HG02623 (cell line): ENCODE measurements around the gene VEPH1.

ENCODE experiments used
- ATAC-seq: cut with Tn5 transposase; IDR thresholded peaks from one replicate; pipeline ENCODE4 v1.9.1; 2021; ENCODE audit warnings: moderate library complexity; ENCODE audit not compliant: unreplicated experiment

Gene VEPH1

DNA sequence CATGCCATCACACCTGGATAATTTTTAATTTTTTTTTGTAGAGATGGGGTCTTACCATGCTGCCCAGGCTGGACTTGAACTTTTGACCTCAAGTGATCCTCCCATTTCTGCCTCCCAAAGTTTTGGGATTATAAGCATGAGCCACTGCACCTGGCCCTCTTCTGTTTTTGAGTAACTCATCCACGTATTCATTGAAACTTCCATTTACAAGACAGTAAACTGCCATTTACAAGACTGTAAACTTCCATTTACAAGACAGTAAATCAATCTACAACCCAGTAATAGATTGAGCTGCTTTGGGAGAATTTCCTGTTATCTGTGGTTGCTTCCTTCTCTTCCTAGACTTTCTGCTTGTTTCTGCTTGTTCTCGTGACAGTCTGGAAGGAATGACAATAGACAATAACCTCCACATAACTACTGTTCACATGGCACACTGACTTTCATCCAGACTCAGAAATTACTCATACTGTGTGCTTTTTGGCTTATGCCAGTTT is 228.5 kb downstream of the VEPH1 start:
- ATAC-seq, result no peak

GRCh38 chr3:157271283-157271882 is 231.8 kb downstream of the VEPH1 start:
- ATAC-seq, result no peak

DNA sequence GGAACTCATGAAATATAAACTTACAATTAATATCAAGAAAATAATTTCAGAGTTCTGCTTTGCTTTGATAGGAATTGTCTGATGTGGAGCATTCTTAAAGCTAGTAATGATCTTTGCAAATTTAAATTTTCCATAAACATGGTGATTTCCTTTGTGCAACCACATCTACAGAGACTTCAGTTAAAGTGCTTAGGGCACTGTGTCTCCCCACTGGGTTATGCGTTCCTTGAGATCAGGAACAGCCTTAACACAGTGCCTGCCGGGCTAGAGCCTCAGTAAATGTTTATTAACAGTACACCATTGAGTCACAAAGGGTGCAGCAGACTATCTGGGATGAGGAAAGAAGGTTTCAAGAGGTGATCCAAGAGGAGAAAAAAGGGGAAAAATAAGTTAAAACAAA is 235.2 kb downstream of the VEPH1 start:
- no peak for ATAC-seq

DNA sequence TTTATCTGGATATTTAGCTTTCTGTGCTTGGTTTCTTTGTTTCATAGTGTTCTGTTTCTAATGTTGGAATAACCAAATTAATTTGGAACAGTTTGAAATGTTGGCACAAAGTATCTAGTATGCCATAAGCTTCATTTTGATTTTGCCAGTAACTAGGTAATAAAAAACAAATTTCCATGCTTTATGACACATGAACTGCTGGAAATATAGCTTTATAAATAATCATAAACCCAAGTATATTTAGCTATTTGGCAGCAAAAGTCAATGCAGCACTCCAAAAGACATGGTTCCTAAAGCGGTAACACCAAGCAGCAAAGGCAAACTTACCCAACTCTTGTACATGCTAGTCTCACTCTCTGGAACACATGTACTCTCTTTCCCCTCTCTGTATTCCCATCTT is 237.3 kb downstream of the VEPH1 start:
- no peak for ATAC-seq

GRCh38 chr3:157263027-157263426 is 240.2 kb downstream of the VEPH1 start:
- no peak for ATAC-seq

DNA sequence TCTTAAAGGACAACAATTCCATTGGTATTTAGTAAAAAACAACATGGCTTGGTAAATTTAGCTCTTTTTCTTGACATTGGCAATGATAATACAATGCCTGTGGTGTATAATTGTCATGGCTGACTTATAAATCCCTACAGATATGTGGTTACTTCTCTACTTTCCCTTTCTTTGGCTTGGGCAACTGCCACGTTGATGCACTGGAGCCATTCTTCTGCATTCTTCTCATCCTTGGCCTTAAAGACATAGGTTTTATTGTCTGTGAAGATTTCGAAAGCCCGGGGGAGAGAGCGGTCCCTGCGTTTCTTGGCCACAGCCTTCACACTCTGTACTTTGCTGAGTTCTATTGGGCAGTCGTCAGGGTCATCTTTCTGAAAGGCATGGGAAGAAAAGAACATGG is 242.2 kb downstream of the VEPH1 start:
- no peak for ATAC-seq

DNA sequence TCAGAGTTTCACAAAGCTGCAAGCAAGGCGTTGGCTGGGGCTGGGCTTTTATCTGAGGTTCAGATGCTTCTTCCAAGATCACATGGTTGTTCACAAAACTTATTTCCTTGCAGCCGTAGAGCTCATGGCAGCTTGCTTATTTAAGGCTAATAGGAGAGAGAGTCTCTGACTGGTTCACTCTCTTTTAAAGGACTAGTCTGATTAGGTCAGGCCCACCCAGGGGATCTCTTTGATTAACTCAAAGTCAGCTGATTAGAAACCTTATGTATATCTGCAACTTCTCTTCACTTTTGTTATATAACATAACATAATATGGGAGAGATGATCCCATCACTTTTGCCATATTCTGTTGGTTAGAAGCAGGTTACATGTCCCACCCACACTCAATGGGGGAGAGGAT is 243.4 kb downstream of the VEPH1 start:
- ATAC-seq, result no peak

GRCh38 chr3:157257101-157257500 is 246.1 kb downstream of the VEPH1 start:
- ATAC-seq, result no peak

DNA sequence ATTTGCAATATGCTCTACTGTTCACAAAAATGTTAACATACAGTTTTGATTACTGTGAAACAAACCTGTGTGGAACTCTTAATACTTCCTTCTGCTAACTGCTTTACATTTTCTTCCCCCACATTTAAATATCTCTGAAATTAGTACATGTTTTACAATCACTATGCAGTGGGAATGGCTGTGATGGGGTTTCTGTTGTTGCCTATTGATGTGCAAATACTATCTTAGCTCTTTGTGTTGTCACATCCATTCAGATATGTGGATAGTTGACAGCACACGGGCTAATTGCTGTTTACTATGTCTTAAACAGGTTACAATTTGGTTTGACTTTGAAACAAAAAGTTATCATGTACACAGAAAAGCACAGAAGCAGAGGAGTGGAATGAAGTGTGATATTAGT is 247.4 kb downstream of the VEPH1 start:
- ATAC-seq, result no peak

GRCh38 chr3:157251685-157252084 is 251.5 kb downstream of the VEPH1 start:
- no peak for ATAC-seq

GRCh38 chr3:157249606-157250005 is 253.6 kb downstream of the VEPH1 start:
- ATAC-seq, result no peak

DNA sequence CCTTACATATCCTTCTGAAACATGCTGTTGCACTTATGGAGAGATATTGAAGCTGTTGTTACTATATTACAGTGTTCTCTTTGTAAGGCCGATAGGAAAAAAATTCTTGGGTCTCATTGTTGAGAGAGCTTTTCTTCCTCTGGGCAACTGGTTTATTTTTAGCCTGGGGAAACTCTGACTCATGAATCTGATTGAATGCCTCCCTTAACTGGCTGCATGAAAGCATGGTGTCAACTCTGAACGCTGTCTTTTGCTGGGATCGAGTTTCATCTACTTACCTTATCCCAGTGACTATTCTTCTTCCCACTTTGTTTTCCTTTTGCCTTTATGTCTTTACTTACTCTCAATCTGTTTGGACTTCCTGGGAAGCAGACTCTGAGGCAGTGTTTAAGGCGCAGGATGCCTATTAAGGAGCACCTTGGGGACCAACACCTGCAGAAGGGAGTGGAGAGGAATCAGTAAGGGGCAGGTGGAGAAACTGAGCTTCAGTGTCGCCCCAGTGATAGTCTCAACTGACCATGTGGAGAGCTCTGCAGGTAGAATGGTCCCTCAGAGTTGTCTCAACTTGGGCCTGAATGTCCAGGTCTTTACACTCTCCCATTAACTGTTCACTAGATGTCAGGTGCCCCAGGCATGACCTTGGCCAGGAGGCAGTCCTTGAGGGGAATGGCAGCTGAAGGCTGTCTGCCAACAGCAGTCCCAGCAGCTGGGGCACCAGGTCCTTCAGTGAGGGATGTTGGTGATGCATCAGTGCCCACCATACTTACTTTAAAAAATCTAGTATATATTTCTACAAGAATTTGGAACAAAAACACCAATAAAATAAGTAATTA is 254.4 kb downstream of the VEPH1 start:
- no peak for ATAC-seq

- ATAC-seq, result no peak
These were observed 255.8 kb downstream of the VEPH1 start for GRCh38 chr3:157247391-157247790.

DNA sequence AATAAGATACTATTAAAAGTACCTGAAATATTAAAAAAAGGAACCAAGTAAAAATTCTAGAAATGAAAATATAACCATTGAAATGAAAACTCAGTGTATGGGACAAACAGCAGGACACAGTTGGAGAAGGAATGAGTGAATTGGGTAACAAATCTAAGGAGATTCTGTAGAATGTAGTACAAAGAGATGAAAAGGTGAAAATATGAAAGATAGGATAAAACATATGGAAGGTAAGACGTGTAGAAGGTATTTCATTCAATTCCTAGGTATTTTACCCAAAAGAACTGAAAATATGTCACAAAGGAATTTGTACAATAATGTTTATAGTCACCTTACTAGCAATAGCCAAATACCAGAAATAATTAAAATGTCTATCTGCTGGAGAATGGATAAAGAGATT is 260.4 kb downstream of the VEPH1 start:
- no peak for ATAC-seq

- no peak for ATAC-seq
These were observed 261.6 kb downstream of the VEPH1 start for GRCh38 chr3:157241599-157241998.

DNA sequence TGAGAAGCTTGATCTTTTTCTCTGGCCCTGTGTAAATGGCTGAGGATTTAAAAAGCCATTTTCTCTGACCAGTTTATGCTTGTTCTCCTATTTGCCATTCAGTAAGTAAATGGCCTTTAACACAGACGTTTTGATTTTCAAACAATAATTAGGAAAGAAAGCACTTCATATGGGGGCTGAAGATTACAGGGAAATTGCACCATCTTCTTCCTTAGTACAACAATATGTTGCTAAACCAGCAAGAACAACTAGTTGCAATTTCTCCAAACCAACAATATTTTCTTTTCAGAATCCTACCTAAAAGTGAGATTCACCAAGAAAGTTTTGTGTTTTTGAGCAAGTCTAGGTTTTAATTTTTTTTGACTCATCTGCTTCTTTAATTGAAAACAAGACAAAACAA is 262.8 kb downstream of the VEPH1 start:
- no peak for ATAC-seq

GRCh38 chr3:157239082-157239704 is 264.0 kb downstream of the VEPH1 start:
- peak; percentile 100 for ATAC-seq

DNA sequence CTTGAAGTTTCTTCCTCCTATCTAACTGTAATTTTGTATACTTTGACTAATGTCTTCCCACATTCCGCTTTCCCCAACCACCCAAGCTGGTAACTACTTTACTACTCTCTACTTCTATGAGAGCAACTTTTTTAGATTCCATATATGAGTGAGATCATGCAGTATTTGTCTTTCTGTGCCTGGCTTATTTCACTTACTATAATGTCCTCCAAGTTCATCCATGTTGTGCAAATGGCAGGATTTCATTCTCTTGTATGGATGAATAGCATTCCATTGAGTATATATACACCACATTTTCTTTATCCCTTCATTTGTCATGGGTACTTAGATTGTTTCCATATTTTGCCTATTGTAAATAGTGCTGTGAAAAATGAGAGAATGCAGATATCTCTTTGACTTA is 264.8 kb downstream of the VEPH1 start:
- ATAC-seq, result no peak

DNA sequence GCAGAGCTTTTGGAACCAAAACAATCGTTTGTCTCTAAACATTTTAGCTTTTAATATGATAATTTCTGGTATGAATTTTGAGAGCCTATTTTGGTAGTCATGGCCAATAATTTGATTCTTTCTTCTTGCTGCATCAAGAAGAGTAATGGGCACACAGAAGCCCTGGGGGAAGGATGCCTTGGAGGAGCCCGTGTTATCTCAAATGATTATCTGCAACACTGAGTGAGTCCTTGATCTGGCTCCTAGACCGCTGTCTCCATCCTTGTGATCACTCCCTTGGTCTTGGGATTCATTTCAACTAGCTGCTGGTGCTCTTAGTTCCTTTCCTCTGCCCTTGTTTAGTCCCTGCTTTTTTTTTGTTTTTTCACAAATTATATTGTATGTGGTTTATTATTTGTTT is 265.3 kb downstream of the VEPH1 start:
- ATAC-seq, result no peak

DNA sequence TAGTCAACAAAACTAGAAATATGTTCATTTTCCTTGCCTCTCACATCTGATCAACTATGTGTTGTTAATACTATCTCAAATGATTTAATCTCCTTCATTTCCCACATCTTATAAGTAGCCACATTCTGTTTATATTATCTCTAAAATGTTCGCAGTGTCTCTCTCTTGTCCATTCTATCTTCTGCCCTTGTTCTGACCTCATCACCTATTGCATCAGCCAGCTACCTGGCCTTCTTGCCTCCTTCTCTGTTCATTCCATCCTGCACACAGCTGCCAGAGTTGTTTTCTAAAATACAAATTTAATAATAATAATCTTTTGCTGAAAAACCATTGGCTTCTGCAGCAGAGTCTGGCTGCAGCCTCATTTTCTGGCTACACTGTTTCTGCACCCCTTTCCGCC is 267.9 kb downstream of the VEPH1 start:
- no peak for ATAC-seq

DNA sequence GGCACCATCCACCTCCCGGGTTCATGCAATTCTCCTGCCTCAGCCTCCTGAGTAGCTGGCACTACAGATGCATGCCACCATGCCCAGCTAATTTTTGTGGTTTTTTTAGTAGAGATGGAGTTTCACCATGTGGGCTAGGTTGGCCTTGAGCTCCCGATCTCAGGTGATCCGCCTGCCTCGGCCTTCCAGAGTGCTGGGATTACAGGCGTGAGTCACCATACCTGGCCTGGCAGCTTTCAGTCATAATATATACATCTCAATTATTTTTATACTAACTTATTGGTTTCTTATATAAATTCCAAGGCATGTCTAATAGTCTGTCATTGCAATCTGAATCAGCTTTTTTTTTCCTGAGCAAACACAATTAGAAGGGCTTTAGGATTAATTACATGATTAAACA is 269.3 kb downstream of the VEPH1 start:
- ATAC-seq, result no peak

GRCh38 chr3:157232141-157232540 is 271.1 kb downstream of the VEPH1 start:
- ATAC-seq, result no peak
